NCI-H128 (cell line): Measurements from ENCODE around the gene ZNF556.
A peak's percentile ranks its signal among the peaks of the same experiment; 100 is the strongest.
"Not testable (repeated sequence)": the region's sequence is repeated elsewhere in the genome, so short reads cannot be mapped to it uniquely, and the experiment has no call there.

Experiments
- DNase-seq: peaks from one replicate; lab custom pipeline; 2025; ENCODE audit not compliant: unreplicated experiment; lab: John Stamatoyannopoulos, UW

Gene ZNF556

GRCh38 chr19:2853015-2853606, 14.0 kb upstream of the ZNF556 start:
- no peak for DNase-seq

GRCh38 chr19:2854849-2855248, 12.3 kb upstream of the ZNF556 start:
- no peak for DNase-seq

GRCh38 chr19:2856457-2857050, 10.6 kb upstream of the ZNF556 start:
- DNase-seq = no peak

- DNase-seq = no peak
Measured at GRCh38 chr19:2858864-2859263, 8.3 kb upstream of the ZNF556 start.

- DNase-seq = no peak
Measured at GRCh38 chr19:2863816-2864215, 3.3 kb upstream of the ZNF556 start.

- DNase-seq = no peak
Measured at GRCh38 chr19:2865334-2866100, 1.6 kb upstream of the ZNF556 start.

GRCh38 chr19:2866495-2867024, 575 bp upstream of the ZNF556 start:
- no peak for DNase-seq

GRCh38 chr19:2869618-2870017, 2.5 kb downstream of the ZNF556 start:
- no peak for DNase-seq

- DNase-seq = not testable (repeated sequence)
Measured at GRCh38 chr19:2872175-2872574, 5.0 kb downstream of the ZNF556 start.

- no peak for DNase-seq
Measured at GRCh38 chr19:2877398-2878331, 10.5 kb downstream of the ZNF556 start.

GRCh38 chr19:2883686-2884439, 16.7 kb downstream of the ZNF556 start:
- no peak for DNase-seq

GRCh38 chr19:2885736-2886135, 18.6 kb downstream of the ZNF556 start:
- no peak for DNase-seq

- peak; percentile 5 for DNase-seq
Measured at GRCh38 chr19:2887391-2887914, 20.3 kb downstream of the ZNF556 start.

GRCh38 chr19:2888731-2889224, 21.6 kb downstream of the ZNF556 start:
- no peak for DNase-seq

GRCh38 chr19:2890531-2890930, 23.4 kb downstream of the ZNF556 start:
- DNase-seq = not testable (repeated sequence)

- no peak for DNase-seq
Measured at GRCh38 chr19:2896694-2897093, 29.6 kb downstream of the ZNF556 start.

GRCh38 chr19:2900296-2901252, 33.4 kb downstream of the ZNF556 start, which contains the start of gene ZNF57:
Gene ZNF57, plus strand, starts transcription at chr19:2900928. Its CDS starts 118 bp downstream, at chr19:2901046.
- peak; percentile 95 for DNase-seq

GRCh38 chr19:2902590-2903218, 35.6 kb downstream of the ZNF556 start:
- DNase-seq = no peak
